Measurements from ENCODE around the gene IMPG2.

IMPG2 gene

DNA sequence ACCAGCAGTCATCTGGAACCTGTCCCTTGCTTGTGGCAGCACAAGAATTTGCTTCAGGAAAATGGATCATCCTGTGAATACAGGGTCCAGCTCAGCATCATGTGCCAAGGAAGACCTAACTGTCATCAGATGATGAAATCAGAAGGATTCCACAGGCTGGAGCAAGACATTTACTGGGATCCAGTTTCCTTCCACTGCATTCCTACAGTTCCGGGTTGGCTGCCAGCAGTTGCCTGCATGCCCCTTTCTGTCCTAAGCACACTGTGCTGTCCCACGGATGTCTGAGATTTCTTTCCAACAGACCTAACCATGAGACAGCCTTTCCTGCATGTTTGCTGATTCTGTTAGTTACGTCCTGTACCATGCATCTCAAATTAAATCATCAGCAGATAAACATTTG is 140.7 kb downstream of the IMPG2 start:
- no peak for DNase-seq

DNA sequence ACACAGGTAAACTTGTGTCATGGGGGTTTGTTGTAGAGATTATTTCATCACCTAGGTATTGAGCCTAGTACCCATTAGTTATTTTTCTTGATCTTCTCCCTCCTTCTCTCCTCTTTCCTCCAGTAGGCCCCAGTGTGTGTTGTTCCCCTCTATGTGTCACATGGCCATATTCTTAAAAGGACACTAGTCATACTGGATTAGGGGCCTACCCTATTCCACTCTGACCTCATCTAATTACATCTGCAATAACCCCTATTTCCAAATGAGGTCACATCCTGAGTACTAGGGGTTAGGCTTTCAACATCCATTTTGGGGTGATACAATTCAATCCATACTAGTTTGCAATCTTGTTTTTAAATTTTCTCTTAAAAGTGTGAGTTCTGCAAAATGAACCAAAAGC is 142.8 kb downstream of the IMPG2 start:
- DNase-seq: no peak

Data from NCI-H1105 (cell line).